HCT116 (cell line): ENCODE results near the gene MRPS21. TPM values are rescaled to one million over a fixed set of nuclear protein-coding genes. Genes with fewer than 3 reads are reported as not detected.

Experiments
- ATAC-seq: fragments of 200-7000 bp; cut with Tn5 transposase; 2 replicates; pipeline ENCODE4 v1.9.1; 2020; ENCODE audit warnings: mild to moderate bottlenecking, moderate library complexity
- BruUV-seq: library from RNA; stranded (reverse); fragments of 400-500 nt; replicated peaks from 2 replicates; lab custom pipeline; 2021; lab: Mats Ljungman, UMichigan
- CTCF ChIA-PET: fragments of 300-600 bp; sonication (Branson Sonifier 250); formaldehyde crosslinking; loops from one replicate; lab custom pipeline; 2021; ENCODE audit warnings: antibody characterized with exemption; lab: Charles Lee
- POLR2A ChIA-PET: fragments of 300-600, 350-600 bp; sonication (Branson Sonifier 250); formaldehyde crosslinking; loops from one replicate; lab custom pipeline; 2021; ENCODE audit warnings: antibody characterized with exemption; lab: Charles Lee
- RAD21 ChIA-PET, 2 experiments: fragments of 300-600 bp; sonication (Branson Sonifier 250); formaldehyde crosslinking; loops; one replicate each; lab custom pipeline; 2023; ENCODE audit warnings: low total read pairs in 2 of 2; ENCODE audit not compliant: uncharacterized antibody in 2 of 2, unreplicated experiment in 2 of 2, low non-redundant PET in 1 of 2; lab: Charles Lee
- DNase-seq: peaks from one replicate; pipeline ENCODE4 v3.0.0-alpha.2; 2010; ENCODE audit warnings: low read depth, low spot score
- H2AFZ ChIP-seq: fragments of 200-600 bp; shearing (Covaris generic), sonication (generic); 2 replicates; pipeline ENCODE4 v1.6.1; 2017; ENCODE audit warnings: low read depth, mixed run types, mixed read lengths, antibody characterized with exemption, low read length; ENCODE audit not compliant: poor library complexity, severe bottlenecking
- H3K27ac ChIP-seq: 2 replicates; pipeline ENCODE4 v1.5.1; 2012; ENCODE audit warnings: low read depth, low read length
- H3K27me3 ChIP-seq: fragments of 200-600 bp; sonication (generic); 2 replicates; pipeline ENCODE4 v1.6.1; 2016; ENCODE audit warnings: mixed run types, low read length, mixed read lengths; ENCODE audit not compliant: insufficient read depth
- H3K36me3 ChIP-seq, 2 experiments: fragments of 200-500 bp in 1 of 2; fragments of 200-600 bp in 1 of 2; sonication (Bioruptor generic) in 1 of 2; sonication (generic) in 1 of 2; 2 replicates each; pipeline versions ENCODE4 v1.5.1 to v1.6.1; 2014 to 2016; ENCODE audit warnings: low read length in 2 of 2, inconsistent platforms in 1 of 2, mixed read lengths in 1 of 2, mixed run types in 1 of 2; ENCODE audit not compliant: insufficient read depth in 2 of 2, control insufficient read depth in 1 of 2
- H3K4me1 ChIP-seq, 2 experiments: fragments of 200-600 bp in 1 of 2; sonication (generic) in 1 of 2; 2 replicates each; pipeline versions ENCODE4 v1.5.1 to v1.6.1; 2012 to 2017; ENCODE audit warnings: low read length in 2 of 2, inconsistent platforms in 1 of 2, mild to moderate bottlenecking in 1 of 2, mixed read lengths in 1 of 2, mixed run types in 1 of 2, moderate library complexity in 1 of 2; ENCODE audit not compliant: insufficient read depth in 2 of 2, control insufficient read depth in 1 of 2
- H3K4me2 ChIP-seq: fragments of 200-600 bp; sonication (generic); 2 replicates; pipeline ENCODE4 v1.6.1; 2017; ENCODE audit warnings: mixed run types, low read length, mixed read lengths
- H3K4me3 ChIP-seq, 2 experiments: fragments of 200-600 bp in 1 of 2; sonication (generic) in 1 of 2; replicated peaks in 1 of 2; 2 replicates each; pipeline ENCODE4 v1.5.1; 2011 to 2016; ENCODE audit warnings: low read length in 2 of 2, control low read depth in 1 of 2, low read depth in 1 of 2, mild to moderate bottlenecking in 1 of 2, mixed read lengths in 1 of 2, mixed run types in 1 of 2
- H3K79me2 ChIP-seq: fragments of 200-600 bp; sonication (generic); 2 replicates; pipeline ENCODE4 v1.6.1; 2017; ENCODE audit warnings: mild to moderate bottlenecking, mixed run types, low read length, moderate library complexity, mixed read lengths; ENCODE audit not compliant: insufficient read depth
- H3K9ac ChIP-seq: fragments of 200-600 bp; sonication (generic); 2 replicates; pipeline ENCODE4 v1.6.1; 2016; ENCODE audit warnings: low read length, mixed read lengths
- H3K9me2 ChIP-seq: fragments of 200-600 bp; sonication (generic), shearing (Covaris generic); 2 replicates; pipeline ENCODE4 v1.6.1; 2017; ENCODE audit warnings: mixed run types, mild to moderate bottlenecking, moderate library complexity; ENCODE audit not compliant: insufficient read depth
- H3K9me3 ChIP-seq, 2 experiments: fragments of 200-500 bp in 1 of 2; fragments of 200-600 bp in 1 of 2; sonication (Bioruptor generic) in 1 of 2; sonication (generic) in 1 of 2; 2 replicates each; pipeline ENCODE4 v1.6.1; 2014 to 2017; ENCODE audit warnings: low read length in 2 of 2, mixed read lengths in 2 of 2, inconsistent platforms in 1 of 2, low read depth in 1 of 2, mild to moderate bottlenecking in 1 of 2, mixed run types in 1 of 2, moderate library complexity in 1 of 2; ENCODE audit not compliant: control insufficient read depth in 1 of 2, insufficient read depth in 1 of 2
- H4K20me1 ChIP-seq: fragments of 200-600 bp; sonication (generic), shearing (Covaris generic); 2 replicates; pipeline ENCODE4 v1.6.1; 2017; ENCODE audit warnings: mixed run types, mild to moderate bottlenecking, moderate library complexity; ENCODE audit not compliant: insufficient read depth
- CEBPB ChIP-seq: IDR thresholded peaks from 2 replicates; pipeline ENCODE4 v1.6.1; 2012; ENCODE audit warnings: low read depth
- CTCF ChIP-seq, 3 experiments: fragments of 200-600 bp in 1 of 3; sonication (generic) in 1 of 3; IDR thresholded peaks in 2 of 3; conservative IDR thresholded peaks in 1 of 3; 2 replicates each; pipeline ENCODE4 v1.5.1; 2012 to 2017; ENCODE audit warnings: low read depth in 2 of 3, low read length in 2 of 3, antibody characterized with exemption in 1 of 3, borderline replicate concordance in 1 of 3, control low read depth in 1 of 3, mild to moderate bottlenecking in 1 of 3, mixed read lengths in 1 of 3, mixed run types in 1 of 3, moderate library complexity in 1 of 3; ENCODE audit not compliant: insufficient read depth in 1 of 3
- EGR1 ChIP-seq: IDR thresholded peaks from 2 replicates; pipeline ENCODE4 v1.6.1; 2012; ENCODE audit warnings: low read depth
- EZH2phosphoT487 ChIP-seq: fragments of 200-600 bp; IDR thresholded peaks from 2 replicates; pipeline ENCODE4 v1.6.1; 2018; ENCODE audit warnings: antibody characterized with exemption, borderline replicate concordance
- FOSL1 ChIP-seq: IDR thresholded peaks from 2 replicates; pipeline ENCODE4 v1.6.1; 2012; ENCODE audit warnings: low read depth
- RAD21 ChIP-seq: IDR thresholded peaks from 2 replicates; pipeline ENCODE4 v1.6.1; 2012; ENCODE audit warnings: low read depth, mild to moderate bottlenecking
- SIN3A ChIP-seq: IDR thresholded peaks from 2 replicates; pipeline ENCODE4 v1.6.1; 2012; ENCODE audit warnings: low read depth
- SP1 ChIP-seq: IDR thresholded peaks from 2 replicates; pipeline ENCODE4 v1.6.1; 2012; ENCODE audit warnings: low read depth
- SRF ChIP-seq: IDR thresholded peaks from 2 replicates; pipeline ENCODE4 v1.6.1; 2012; ENCODE audit warnings: low read depth
- YY1 ChIP-seq: IDR thresholded peaks from 2 replicates; pipeline ENCODE4 v1.6.1; 2011; ENCODE audit warnings: low read length, low read depth, moderate library complexity, mild to moderate bottlenecking; ENCODE audit not compliant: insufficient replicate concordance; ENCODE audit errors: extremely low read depth
- intact Hi-C: fragments of 100-400 bp; cut with micrococcal nuclease; formaldehyde crosslinking; loops from 2 replicates; pipeline ENCODE4 v1.10.0; 2022
- total RNA-seq: library from RNA; stranded (reverse); gene quantifications from one replicate; pipeline ENCODE4 v1.2.1, GENCODE V29; 2021; ENCODE audit not compliant: unreplicated experiment
- TF ChIP-seq, protein P1 (sequence below): IDR thresholded peaks from 2 replicates; pipeline ENCODE4 v1.6.1; 2011; ENCODE audit warnings: mild to moderate bottlenecking, low read length, moderate library complexity; ENCODE audit not compliant: insufficient replicate concordance; ENCODE audit errors: extremely low read depth

MRPS21 gene
- total RNA-seq, 1 experiment from 2014 or later = 96.9 TPM

DNA sequence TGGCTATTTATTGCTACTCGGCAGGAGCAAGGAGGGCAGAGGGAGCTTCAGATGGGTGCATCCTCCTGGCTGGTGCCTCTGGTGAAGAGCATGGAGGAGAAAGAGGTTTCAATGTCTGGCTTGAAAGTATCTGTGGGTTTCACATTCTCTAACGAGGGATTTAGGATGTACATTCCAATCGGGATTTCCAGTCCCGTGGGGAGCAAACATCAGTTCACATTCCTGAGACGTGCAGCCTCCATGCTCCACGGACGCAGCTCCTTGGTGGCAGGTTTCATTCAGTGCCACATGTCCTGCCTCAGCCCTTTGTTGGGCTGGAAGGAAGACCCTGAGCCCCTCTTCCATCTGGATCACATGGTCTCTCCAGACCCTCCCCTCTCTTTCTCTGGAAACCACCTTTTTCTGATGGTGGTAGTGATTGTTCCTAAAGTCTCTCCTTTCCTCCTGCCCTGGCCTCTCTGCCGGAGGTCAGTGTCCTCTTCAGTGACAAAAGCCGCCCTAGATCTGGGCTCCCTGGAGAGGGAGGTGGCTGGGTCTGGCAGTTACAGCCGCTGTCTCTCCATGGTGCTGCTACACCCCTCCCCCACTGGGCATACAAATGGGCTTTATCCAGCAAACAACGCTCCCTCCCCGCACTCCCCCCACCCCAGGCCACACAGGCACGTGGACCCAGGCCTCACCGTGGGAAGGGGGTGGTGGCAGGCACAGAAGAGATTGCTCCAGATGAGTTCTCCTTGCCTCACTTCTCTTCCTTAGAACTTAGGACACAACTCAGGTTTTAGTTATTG, 36.9 kb upstream of the MRPS21 start:
- ChIA-PET CTCF (interaction anchor here (0.6 to 2.3 kb wide), 16 partner anchors 12 to 750 kb away, joined by 3 to 18 read pairs (median 4); partner anchors contain the start of genes APH1A, C1orf54, CIART and FALEC), RAD21 (interaction anchor here in 1 of 2 experiments (1.1 kb wide), 1 partner anchor 25 kb away, joined by 6 read pairs; no protein-coding TSS in a partner anchor), POLR2A (interaction anchor here (0.8 kb wide), 1 partner anchor 12 kb away, joined by 3 read pairs; the partner anchor contains the start of gene APH1A)
- Histone ChIP-seq H3K4me2 (peak overlapping the region; percentile 58), H3K36me3 (no peaks in the 10 kb centered on the region), H3K9me2 (no peaks in the 10 kb centered on the region), H3K4me1 (peaks cover 22 to 41% of the 10 kb centered on the region in 2 experiments), H3K9me3 (no peaks in the 10 kb centered on the region), H4K20me1 (no peaks in the 10 kb centered on the region), H3K9ac (no peak overlapping the region), H3K27me3 (no peaks in the 10 kb centered on the region), H2AFZ (peak overlapping the region; percentile 75), H3K27ac (no peak overlapping the region), H3K4me3 (no peak overlapping the region), H3K79me2 (no peaks in the 10 kb centered on the region)
- intact Hi-C loops = loop anchor here (1.0 to 10.0 kb wide), 6 partner anchors 25 to 741 kb away; partner anchors contain the start of gene PRPF3
- TF ChIP-seq CEBPB (no peak), SP1 (no peak), FOSL1 (no peak), SRF (no peak), EGR1 (no peak), YY1 (no peak), SIN3A (no peak), EZH2phosphoT487 (no peak), CTCF (IDR thresholded peaks at IDR 0.05 in 2 of 3, conservative IDR thresholded peaks at IDR 0.05 in 1 of 3; ENCODE audit: borderline replicate concordance in 1 of 3, insufficient read depth in 1 of 3, low read depth in 2 of 3, low read length in 2 of 3) (no peak), RAD21 (no peak)
- TF ChIP-seq, protein P1, sequence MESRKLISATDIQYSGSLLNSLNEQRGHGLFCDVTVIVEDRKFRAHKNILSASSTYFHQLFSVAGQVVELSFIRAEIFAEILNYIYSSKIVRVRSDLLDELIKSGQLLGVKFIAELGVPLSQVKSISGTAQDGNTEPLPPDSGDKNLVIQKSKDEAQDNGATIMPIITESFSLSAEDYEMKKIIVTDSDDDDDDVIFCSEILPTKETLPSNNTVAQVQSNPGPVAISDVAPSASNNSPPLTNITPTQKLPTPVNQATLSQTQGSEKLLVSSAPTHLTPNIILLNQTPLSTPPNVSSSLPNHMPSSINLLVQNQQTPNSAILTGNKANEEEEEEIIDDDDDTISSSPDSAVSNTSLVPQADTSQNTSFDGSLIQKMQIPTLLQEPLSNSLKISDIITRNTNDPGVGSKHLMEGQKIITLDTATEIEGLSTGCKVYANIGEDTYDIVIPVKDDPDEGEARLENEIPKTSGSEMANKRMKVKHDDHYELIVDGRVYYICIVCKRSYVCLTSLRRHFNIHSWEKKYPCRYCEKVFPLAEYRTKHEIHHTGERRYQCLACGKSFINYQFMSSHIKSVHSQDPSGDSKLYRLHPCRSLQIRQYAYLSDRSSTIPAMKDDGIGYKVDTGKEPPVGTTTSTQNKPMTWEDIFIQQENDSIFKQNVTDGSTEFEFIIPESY = no peak
- BruUV-seq = no TSS peak
- ATAC-seq (no peak), DNase-seq (no peak)
